Lung (tissue), 12 donors: Measurements from ENCODE around the gene PPEF1. TPM values are rescaled to one million over a fixed set of nuclear protein-coding genes. Genes with fewer than 3 reads are reported as not detected.

ENCODE experiments used
- ATAC-seq: fragments of 200-7000 bp; cut with Tn5 transposase; one replicate; pipeline ENCODE4 v1.9.1; 2020; ENCODE audit warnings: moderate number of reproducible peaks; ENCODE audit not compliant: insufficient read depth, low FRiP score
- DNase-seq, 3 donors: peaks; one replicate each; pipeline ENCODE4 v3.0.0-alpha.2; 2013 to 2017
- H3K27ac ChIP-seq, 2 donors: one replicate each; pipeline ENCODE4 v1.5.1; 2013; ENCODE audit warnings: mild to moderate bottlenecking in 2 of 2, moderate library complexity in 2 of 2, control low read depth in 1 of 2, inconsistent platforms in 1 of 2, low read depth in 1 of 2, low read length in 1 of 2
- H3K27me3 ChIP-seq, 3 donors: one replicate each; pipeline ENCODE4 v1.5.1; 2013; ENCODE audit warnings: low read length in 2 of 3; ENCODE audit not compliant: control insufficient read depth in 3 of 3, insufficient read depth in 3 of 3
- H3K36me3 ChIP-seq, 4 donors: one replicate each; pipeline ENCODE4 v1.5.1; 2013; ENCODE audit warnings: low read length in 4 of 4, mild to moderate bottlenecking in 1 of 4, moderate library complexity in 1 of 4; ENCODE audit not compliant: control insufficient read depth in 4 of 4, insufficient read depth in 4 of 4
- H3K4me1 ChIP-seq, 5 donors: one replicate each; pipeline ENCODE4 v1.5.1; 2013; ENCODE audit warnings: low read length in 5 of 5, mild to moderate bottlenecking in 2 of 5, moderate library complexity in 1 of 5; ENCODE audit not compliant: control insufficient read depth in 5 of 5, insufficient read depth in 5 of 5
- H3K4me3 ChIP-seq: one replicate; pipeline ENCODE4 v1.5.1; 2013; ENCODE audit warnings: mild to moderate bottlenecking, control low read depth, moderate library complexity
- H3K9ac ChIP-seq, 2 donors: one replicate each; pipeline ENCODE4 v1.5.1; 2013; ENCODE audit warnings: low read length in 2 of 2, control low read depth in 1 of 2; ENCODE audit not compliant: insufficient read depth in 1 of 2
- H3K9me3 ChIP-seq, 4 donors: one replicate each; pipeline ENCODE4 v1.5.1; 2013; ENCODE audit warnings: low read length in 3 of 4, mild to moderate bottlenecking in 1 of 4, moderate library complexity in 1 of 4; ENCODE audit not compliant: control insufficient read depth in 4 of 4, insufficient read depth in 3 of 4
- WGBS, 2 donors: extraction: QIAGEN DNeasy Blood & Tissue Kit; methylation state at CpG; one replicate each; pipeline ENCODE4 v1.1.7; 2013; 5-methylcytosine and 5-hydroxymethylcytosine counted together
- polyA plus RNA-seq, 2 donors: library from polyadenylated mRNA; stranded (reverse); fragments of 200-250 nt; gene quantifications; one replicate each; pipeline ENCODE4 v1.2.1, GENCODE V29; 2013
- total RNA-seq, 2 donors: library from RNA; depleted of rRNA in 1 of 2; stranded (reverse); fragments of >200 nt in 1 of 2; gene quantifications; one replicate each; pipeline ENCODE4 v1.2.1, GENCODE V29; 2014 to 2021
- TF ChIP-seq, protein P1 (sequence below): IDR thresholded peaks from 2 replicates; pipeline ENCODE4 v1.5.1; 2012; ENCODE audit warnings: mild to moderate bottlenecking; ENCODE audit errors: control extremely low read depth, extremely low read depth
- donor health status: control.
- donor health status: control.
- donor health status: Bipolar disorder and iron deficiency.
- donor health status: healthy.
- donor health status: DM: yes; HTN: yes; CAD: no.

PPEF1 gene
- total and polyA plus RNA-seq, 4 donors = 0.22 to 0.80 (median 0.27) TPM

DNA sequence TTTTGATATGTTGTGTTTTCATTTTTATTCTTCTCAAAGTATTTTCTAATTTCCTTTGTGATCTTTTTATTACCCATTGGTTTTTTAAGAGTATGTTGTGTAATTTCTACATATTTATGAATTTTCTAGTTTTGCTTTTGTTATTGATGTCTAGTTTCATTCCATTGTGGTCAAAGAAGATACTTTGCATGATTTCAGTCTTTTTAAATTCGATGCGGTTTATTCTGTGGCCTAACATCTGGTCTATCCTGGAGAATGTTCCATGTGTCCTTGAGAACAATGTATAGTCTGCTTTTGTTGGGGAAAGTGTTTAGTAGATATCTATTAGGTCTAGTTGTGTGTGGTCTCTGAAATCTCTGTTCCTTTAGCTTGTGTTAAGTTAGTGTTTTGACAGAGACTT, 46.2 kb downstream of the PPEF1 start:
- TF ChIP-seq, protein P1, sequence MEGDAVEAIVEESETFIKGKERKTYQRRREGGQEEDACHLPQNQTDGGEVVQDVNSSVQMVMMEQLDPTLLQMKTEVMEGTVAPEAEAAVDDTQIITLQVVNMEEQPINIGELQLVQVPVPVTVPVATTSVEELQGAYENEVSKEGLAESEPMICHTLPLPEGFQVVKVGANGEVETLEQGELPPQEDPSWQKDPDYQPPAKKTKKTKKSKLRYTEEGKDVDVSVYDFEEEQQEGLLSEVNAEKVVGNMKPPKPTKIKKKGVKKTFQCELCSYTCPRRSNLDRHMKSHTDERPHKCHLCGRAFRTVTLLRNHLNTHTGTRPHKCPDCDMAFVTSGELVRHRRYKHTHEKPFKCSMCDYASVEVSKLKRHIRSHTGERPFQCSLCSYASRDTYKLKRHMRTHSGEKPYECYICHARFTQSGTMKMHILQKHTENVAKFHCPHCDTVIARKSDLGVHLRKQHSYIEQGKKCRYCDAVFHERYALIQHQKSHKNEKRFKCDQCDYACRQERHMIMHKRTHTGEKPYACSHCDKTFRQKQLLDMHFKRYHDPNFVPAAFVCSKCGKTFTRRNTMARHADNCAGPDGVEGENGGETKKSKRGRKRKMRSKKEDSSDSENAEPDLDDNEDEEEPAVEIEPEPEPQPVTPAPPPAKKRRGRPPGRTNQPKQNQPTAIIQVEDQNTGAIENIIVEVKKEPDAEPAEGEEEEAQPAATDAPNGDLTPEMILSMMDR = no peak
- Histone ChIP-seq H3K27ac (no peak overlapping the region), H3K9me3 (no peaks in the 10 kb centered on the region), H3K4me3 (no peak overlapping the region), H3K4me1 (peaks cover 0 to 2% (median 0%) of the 10 kb centered on the region in 5 donors), H3K27me3 (peaks cover 0 to 3% (median 0%) of the 10 kb centered on the region in 3 donors), H3K9ac (no peak overlapping the region), H3K36me3 (no peaks in the 10 kb centered on the region)
- ATAC-seq (no peak), DNase-seq (no peak)
- 87 to 89% methylated on average over 2 of the region's 2 CpGs for WGBS, 2 donors

DNA sequence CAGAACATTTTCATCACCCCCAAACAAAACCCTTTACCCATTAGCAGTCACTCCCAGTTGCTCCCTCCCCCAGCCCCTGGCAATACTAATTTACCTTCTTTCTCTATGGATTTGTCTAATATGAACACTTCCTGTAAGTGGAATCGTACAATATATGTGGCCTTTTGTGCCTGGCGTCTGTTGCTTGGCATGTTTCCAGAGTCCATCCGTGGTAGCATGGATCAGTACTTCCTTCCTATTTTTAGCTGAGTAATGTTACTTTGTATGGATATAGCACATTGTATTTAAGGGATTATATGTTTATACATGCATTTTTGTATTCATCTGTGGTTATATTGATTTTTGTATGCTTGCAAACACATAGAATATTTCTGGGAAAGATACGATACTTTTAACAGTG, 48.2 kb downstream of the PPEF1 start:
- H3K9ac ChIP-seq = no peak overlapping the region
- whole genome bisulfite sequencing, 2 donors = 28 to 61% methylated on average over 4 of the region's 4 CpGs
- H3K4me3 ChIP-seq = no peak overlapping the region
- no peak for ATAC-seq
- TF ChIP-seq, protein P1 = no peak
- no peaks in the 10 kb centered on the region for H3K36me3 ChIP-seq
- H3K4me1 ChIP-seq = peaks cover 0 to 2% (median 0%) of the 10 kb centered on the region in 5 donors
- no peaks in the 10 kb centered on the region for H3K9me3 ChIP-seq
- H3K27me3 ChIP-seq = peaks cover 0 to 2% (median 0%) of the 10 kb centered on the region in 3 donors
- H3K27ac ChIP-seq = no peak overlapping the region
- DNase-seq = peak in 2 of 3 donors; percentile 26 to 47

DNA sequence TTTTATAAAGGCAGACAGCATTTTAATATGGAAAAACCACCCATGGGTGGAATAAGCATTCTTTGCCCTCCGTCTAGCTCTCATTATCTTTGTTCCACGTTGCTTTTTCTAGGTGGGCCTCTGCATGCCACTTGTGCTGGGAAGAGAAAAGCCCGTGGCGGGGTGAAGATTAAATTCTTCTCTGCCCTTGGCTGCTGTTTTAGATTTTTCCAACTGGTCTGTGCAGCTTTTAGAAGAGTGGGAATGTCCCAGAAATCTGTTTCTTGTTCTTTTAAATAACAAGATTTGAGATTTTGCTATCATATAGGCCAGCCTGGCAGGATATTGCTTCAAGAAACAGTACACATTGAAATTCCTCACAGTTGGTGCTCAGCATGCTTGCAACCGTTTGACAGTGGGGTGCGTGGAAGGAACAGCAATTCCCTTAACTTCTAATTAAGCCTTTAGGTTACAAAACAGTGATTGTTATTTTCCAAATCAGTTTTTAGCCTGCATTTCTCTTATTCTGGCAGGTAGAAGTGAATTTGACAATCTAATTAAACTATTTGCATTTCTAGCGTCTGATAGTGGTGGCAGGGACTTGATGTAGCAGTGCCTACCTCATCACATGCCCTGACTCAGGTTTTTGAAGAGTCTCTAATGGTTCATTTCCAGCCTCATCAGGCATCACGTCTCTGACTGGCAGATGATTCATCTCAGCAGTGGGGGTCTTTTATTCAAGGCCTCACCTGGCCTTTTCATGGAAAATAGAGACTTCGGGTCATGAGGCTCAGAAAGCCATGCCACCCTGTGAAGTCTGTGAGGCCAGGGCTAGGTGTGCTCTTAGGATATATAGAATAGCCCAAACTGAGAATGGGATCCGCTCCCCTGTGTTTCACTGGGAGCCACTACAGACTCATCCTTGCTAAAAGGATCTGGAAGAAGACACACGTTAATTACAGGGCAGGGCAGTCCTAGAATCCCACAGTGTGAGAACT, 50.8 kb downstream of the PPEF1 start:
- Histone ChIP-seq H3K4me3 (no peak overlapping the region), H3K9me3 (no peaks in the 10 kb centered on the region), H3K27ac (no peak overlapping the region), H3K4me1 (peaks cover 0 to 2% (median 0%) of the 10 kb centered on the region in 5 donors), H3K27me3 (peaks cover 0 to 2% (median 0%) of the 10 kb centered on the region in 3 donors), H3K9ac (no peak overlapping the region), H3K36me3 (no peaks in the 10 kb centered on the region)
- TF ChIP-seq, protein P1 = no peak
- DNase-seq = no peak
- ATAC-seq = no peak
- WGBS, 2 donors = 71 to 93% methylated on average over 11 of the region's 11 CpGs
